IgD-negative memory B cell (primary cell): ENCODE measurements around the gene MED12L. TPM values are rescaled to one million over a fixed set of nuclear protein-coding genes. Genes with fewer than 3 reads are reported as not detected.

Experiments
- H3K27ac Mint-ChIP-seq, 3 donors: one replicate each; pipeline ENCODE4 v1.8.0; 2020 to 2022; ENCODE audit warnings: mild to moderate bottlenecking in 3 of 3, mixed read lengths in 3 of 3, moderate library complexity in 1 of 3
- H3K27me3 Mint-ChIP-seq: one replicate; pipeline ENCODE4 v1.8.0; 2021; ENCODE audit warnings: mixed read lengths
- H3K36me3 Mint-ChIP-seq: one replicate; pipeline ENCODE4 v1.8.0; 2020; ENCODE audit warnings: mild to moderate bottlenecking, mixed read lengths
- H3K4me1 Mint-ChIP-seq, 3 donors: one replicate each; pipeline ENCODE4 v1.8.0; 2020 to 2022; ENCODE audit warnings: mixed read lengths in 3 of 3, mild to moderate bottlenecking in 1 of 3
- H3K4me3 Mint-ChIP-seq, 4 donors: one replicate each; pipeline ENCODE4 v1.8.0; 2020 to 2022; ENCODE audit warnings: mild to moderate bottlenecking in 4 of 4, mixed read lengths in 4 of 4, moderate library complexity in 3 of 4
- H3K9me3 Mint-ChIP-seq, 3 donors: one replicate each; pipeline ENCODE4 v1.8.0; 2020 to 2021; ENCODE audit warnings: mixed read lengths in 3 of 3, mild to moderate bottlenecking in 1 of 3
- polyA plus RNA-seq: library from polyadenylated mRNA; unstranded; fragments of 300-500 nt; fragmentation: Illumina TruSeq; gene quantifications from one replicate; pipeline ENCODE4 v1.2.3, GENCODE V29; 2021

Gene MED12L
- polyA plus RNA-seq, 1 donor from 2014 or later, result 0.05 TPM

DNA sequence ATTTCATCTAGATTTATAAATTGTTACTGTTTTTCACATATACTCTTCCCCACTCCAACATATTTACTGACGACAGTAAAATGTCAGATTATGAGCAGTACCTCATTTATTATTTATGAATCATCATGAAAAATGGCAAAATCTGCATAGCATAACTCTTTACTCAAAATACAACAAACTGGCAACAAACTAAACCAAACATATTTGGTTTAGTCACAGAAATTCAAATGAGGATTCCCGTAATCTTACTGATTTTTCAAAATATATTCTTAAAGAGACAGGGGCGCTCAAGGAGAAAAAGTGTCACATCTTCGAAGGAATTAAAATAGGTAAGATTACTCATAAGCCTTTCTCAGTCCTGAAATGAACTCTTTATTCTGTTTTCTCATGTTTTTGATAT is 234.2 kb downstream of the MED12L start:
- Mint-ChIP-seq H3K27me3 (peaks cover 4% of the 10 kb centered on the region), H3K36me3 (no peaks in the 10 kb centered on the region), H3K4me1 (no peaks in the 10 kb centered on the region), H3K27ac (no peak overlapping the region), H3K9me3 (peaks cover 0 to 2% (median 0%) of the 10 kb centered on the region in 3 donors), H3K4me3 (no peak overlapping the region)

DNA sequence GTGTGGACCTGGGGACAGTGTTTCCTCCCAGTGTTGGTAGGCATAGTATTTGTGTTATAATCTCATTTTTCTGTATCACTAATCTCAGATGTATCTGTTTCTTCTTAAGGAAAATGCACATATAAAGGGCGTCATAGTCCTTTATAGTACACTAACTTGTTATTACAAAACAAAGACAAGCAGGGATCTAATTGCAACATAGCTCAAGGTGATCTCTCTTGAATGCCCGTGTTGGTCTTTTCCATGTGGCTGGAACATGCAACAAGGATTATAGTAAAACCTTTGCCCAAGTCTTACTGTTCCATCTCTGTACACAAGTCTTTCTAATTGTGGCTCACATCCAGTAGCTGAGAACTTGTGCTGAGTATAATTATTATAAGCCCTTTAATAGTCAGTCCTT is 234.7 kb downstream of the MED12L start:
- Mint-ChIP-seq H3K4me1 (no peaks in the 10 kb centered on the region), H3K27me3 (peaks cover 4% of the 10 kb centered on the region), H3K4me3 (no peak overlapping the region), H3K36me3 (no peaks in the 10 kb centered on the region), H3K9me3 (no peaks in the 10 kb centered on the region), H3K27ac (no peak overlapping the region)

DNA sequence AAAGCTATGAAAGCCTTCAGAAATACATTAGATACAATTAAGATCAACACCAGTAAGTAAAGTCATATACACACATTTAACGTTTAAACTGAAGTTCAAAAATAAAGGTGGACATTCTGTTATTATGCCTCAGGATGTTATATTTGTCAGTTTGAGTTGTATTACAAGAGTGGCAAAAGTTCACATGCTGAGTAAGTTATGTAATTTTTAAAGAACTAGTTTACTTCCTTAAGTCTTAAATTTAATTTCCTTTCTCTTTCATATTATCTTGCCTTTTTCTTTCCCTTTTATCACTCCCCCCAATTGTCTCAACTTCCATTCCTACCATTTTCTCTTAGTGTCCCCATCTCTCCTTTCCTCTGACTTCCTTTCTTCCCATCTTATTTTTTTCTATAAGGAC is 236.1 kb downstream of the MED12L start:
- H3K27me3 Mint-ChIP-seq, result peaks cover 1% of the 10 kb centered on the region
- H3K27ac Mint-ChIP-seq, result no peak overlapping the region
- no peak overlapping the region for H3K4me3 Mint-ChIP-seq
- H3K9me3 Mint-ChIP-seq, result no peaks in the 10 kb centered on the region
- H3K36me3 Mint-ChIP-seq, result no peaks in the 10 kb centered on the region
- no peaks in the 10 kb centered on the region for H3K4me1 Mint-ChIP-seq

DNA sequence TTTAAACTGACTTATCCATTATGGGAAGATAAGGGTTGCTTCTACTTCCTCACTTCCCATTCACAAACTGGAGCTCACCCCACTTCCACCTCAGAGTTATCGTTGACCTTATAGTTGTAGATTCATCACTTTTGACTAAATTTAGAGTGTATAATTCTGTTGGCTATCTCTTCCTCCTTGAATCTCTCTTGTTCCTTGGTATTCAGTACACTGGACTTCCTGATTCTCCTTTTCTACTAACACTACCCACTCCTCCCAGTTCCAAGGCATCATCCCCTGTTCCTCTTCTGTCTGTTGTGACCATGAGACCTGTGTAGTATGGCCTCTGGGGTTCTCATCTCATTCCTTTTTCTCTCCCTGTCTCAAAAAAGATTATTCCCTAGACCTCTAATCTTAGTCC is 237.0 kb downstream of the MED12L start:
- no peak overlapping the region for H3K27ac Mint-ChIP-seq
- no peaks in the 10 kb centered on the region for H3K4me1 Mint-ChIP-seq
- no peaks in the 10 kb centered on the region for H3K9me3 Mint-ChIP-seq
- H3K36me3 Mint-ChIP-seq, result no peaks in the 10 kb centered on the region
- H3K4me3 Mint-ChIP-seq, result no peak overlapping the region
- H3K27me3 Mint-ChIP-seq, result peaks cover 1% of the 10 kb centered on the region

DNA sequence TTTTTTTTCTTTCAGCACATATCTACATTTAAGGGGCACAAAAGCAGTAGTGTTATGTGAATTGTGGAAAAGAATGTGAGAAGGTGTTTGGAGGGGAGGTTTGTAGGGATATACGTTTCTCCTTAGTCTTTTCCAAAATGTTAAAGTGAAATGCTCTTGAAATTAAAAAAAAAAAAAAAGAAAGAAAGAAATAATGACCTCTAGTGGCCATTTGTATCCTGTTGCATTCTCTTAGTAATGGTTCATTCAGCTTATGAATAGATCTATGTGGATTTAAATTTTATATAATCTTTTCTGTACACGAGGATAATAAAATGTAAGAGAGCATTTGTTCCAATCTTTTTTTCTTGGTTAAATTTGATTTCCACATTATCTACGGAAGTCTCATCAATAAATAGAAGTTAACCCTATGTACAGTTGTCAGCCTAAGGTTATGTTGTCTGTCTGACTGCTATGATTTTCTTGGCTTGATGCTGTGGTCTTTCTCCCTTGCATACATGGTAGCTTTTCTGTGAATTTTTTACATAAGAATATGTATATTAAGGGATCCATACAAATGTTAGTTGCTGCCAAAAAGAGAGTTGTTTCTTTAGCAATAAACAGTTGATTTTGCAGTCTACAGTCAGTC is 242.2 kb downstream of the MED12L start:
- Mint-ChIP-seq H3K27me3 (no peaks in the 10 kb centered on the region), H3K4me1 (peaks cover 4 to 7% (median 6%) of the 10 kb centered on the region in 3 donors), H3K4me3 (no peak overlapping the region), H3K9me3 (no peaks in the 10 kb centered on the region), H3K36me3 (no peaks in the 10 kb centered on the region), H3K27ac (peak overlapping the region in 1 of 3 donors; percentile 2)

DNA sequence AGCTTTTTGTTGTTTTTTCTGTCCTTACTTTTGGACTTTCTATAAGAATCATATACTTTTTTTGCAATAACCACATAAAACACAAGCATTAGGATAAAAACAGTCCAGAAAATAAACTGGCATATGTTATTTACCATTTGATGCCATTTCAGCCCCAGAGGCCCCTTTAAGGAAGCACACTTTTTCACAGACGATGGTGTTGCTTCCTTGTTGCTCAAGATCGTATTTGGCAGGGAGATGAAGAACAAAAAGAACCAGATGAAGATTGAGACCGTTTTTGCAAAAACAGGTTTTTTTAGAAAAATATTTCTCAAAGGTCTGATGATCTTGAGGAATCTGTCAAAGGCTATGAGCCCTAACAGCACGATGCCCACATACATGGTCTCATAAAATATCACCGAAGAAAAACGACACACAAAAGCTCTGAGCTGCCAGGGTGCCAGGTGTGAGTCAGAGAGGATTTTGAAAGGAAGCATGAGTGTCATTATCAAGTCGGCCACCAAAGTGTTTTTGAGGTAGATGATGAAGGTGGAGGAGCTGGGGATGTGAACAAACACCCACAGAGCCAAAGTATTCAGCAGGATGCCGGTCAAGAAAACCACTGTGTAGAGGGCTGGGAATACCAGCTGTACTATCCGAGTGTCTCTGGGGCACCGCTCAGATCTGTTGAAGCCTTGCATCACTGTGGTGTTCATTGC is 243.0 kb downstream of the MED12L start:
- H3K4me1 Mint-ChIP-seq, result peaks cover 4 to 7% (median 6%) of the 10 kb centered on the region in 3 donors
- H3K36me3 Mint-ChIP-seq, result no peaks in the 10 kb centered on the region
- H3K4me3 Mint-ChIP-seq, result peak overlapping the region in 3 of 4 donors; percentile 18 to 89 (median 62)
- peak overlapping the region in 1 of 3 donors; percentile 2 for H3K27ac Mint-ChIP-seq
- no peaks in the 10 kb centered on the region for H3K9me3 Mint-ChIP-seq
- no peaks in the 10 kb centered on the region for H3K27me3 Mint-ChIP-seq

DNA sequence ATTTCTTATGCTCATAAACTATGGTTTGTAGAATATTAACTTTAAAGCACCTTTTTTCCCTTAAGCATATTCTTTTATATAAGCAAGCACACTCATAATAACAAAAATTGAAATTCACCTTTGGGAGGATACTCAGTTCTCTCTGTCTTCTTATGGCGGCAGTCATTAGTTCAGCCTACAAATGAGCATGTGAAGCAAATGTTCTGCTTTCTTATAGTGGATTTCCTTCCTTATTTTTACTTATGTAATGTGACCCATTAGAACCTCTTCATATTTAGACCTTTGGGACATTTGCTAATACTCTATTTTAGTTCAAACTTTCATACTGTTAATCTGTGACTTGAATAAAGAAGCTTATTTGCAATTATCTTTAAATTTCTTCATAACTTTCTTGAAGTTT is 243.9 kb downstream of the MED12L start, which contains the start of gene P2RY13:
P2RY13 (minus strand) TSS at position 187 of the 400 bp plus-strand sequence; CDS start at position 166, 21 bp downstream.
- no peaks in the 10 kb centered on the region for H3K27me3 Mint-ChIP-seq
- no peaks in the 10 kb centered on the region for H3K9me3 Mint-ChIP-seq
- peaks cover 4 to 7% (median 6%) of the 10 kb centered on the region in 3 donors for H3K4me1 Mint-ChIP-seq
- no peaks in the 10 kb centered on the region for H3K36me3 Mint-ChIP-seq
- peak within 1 kb of the TSS in 1 of 3 donors; percentile 2 for H3K27ac Mint-ChIP-seq
- H3K4me3 Mint-ChIP-seq, result peak within 1 kb of the TSS in 3 of 4 donors; percentile 18 to 89 (median 62)

DNA sequence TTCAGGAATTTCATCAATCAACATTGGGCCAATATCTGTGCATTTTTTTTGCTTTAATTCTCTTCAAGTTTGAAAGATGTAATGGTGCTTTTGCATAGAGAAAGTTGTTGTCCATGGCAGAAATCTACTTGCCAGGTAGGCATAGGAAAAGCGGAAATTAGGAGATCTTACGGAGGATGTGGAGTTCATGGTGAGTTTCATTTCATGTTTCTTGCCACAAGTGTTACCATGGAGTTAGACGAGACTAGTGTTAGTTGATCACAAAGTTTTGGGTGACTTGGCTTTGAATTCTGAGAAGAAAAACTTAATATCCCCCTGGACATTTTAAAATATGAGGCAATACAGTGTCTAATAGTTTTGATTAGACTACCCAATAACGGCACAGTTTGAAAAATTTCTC is 244.9 kb downstream of the MED12L start:
- Mint-ChIP-seq H3K27ac (no peak overlapping the region), H3K27me3 (no peaks in the 10 kb centered on the region), H3K36me3 (no peaks in the 10 kb centered on the region), H3K9me3 (no peaks in the 10 kb centered on the region), H3K4me1 (peaks cover 4 to 7% (median 6%) of the 10 kb centered on the region in 3 donors), H3K4me3 (peak overlapping the region in 1 of 4 donors; percentile 28)

DNA sequence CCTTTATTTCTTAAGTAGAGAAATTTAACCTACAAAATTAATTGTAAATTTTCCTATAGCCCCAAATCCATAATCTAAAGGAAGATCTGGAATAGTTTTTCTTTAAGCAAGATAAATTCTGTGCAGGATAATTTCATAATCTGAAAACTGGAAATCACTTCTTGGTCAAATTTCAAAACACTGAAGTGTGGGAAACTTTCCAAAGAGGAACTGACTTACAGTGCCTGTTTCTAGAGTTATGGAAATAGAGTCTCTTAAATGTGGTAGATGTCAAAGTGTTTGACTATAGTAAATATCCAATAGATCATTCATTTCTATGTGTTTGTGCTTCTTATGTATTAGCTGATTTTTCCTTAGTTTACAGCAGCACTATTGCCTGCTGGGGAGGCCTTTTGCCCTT is 245.4 kb downstream of the MED12L start:
- Mint-ChIP-seq H3K4me1 (peaks cover 4 to 7% (median 6%) of the 10 kb centered on the region in 3 donors), H3K27ac (no peak overlapping the region), H3K27me3 (no peaks in the 10 kb centered on the region)

DNA sequence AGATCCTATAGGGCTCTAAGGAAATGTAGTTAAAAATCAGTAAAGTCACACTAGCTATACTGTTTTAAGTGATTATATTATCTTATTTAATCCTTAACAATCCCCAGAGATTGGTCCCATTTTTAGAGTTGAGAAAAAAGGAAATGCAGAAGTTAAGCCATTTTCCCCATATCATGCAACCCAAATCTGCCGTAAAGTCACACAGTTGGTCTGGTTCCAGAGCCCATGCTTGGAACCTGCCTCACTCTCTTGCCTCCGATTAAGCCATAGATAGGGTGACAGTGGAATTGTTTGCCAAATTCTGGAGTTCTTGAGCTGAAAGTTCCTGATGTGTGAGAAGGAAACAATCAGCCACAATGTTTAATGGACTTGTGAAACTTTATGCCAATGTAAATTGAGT is 246.2 kb downstream of the MED12L start:
- no peaks in the 10 kb centered on the region for H3K9me3 Mint-ChIP-seq
- H3K27me3 Mint-ChIP-seq, result no peaks in the 10 kb centered on the region
- H3K4me3 Mint-ChIP-seq, result no peak overlapping the region
- no peak overlapping the region for H3K27ac Mint-ChIP-seq
- peaks cover 4 to 7% (median 6%) of the 10 kb centered on the region in 3 donors for H3K4me1 Mint-ChIP-seq
- no peaks in the 10 kb centered on the region for H3K36me3 Mint-ChIP-seq

More for the DNA sequence above, 245.4 kb downstream of the MED12L start:
- Mint-ChIP-seq H3K4me3 (no peak overlapping the region), H3K36me3 (no peaks in the 10 kb centered on the region), H3K9me3 (no peaks in the 10 kb centered on the region)

DNA sequence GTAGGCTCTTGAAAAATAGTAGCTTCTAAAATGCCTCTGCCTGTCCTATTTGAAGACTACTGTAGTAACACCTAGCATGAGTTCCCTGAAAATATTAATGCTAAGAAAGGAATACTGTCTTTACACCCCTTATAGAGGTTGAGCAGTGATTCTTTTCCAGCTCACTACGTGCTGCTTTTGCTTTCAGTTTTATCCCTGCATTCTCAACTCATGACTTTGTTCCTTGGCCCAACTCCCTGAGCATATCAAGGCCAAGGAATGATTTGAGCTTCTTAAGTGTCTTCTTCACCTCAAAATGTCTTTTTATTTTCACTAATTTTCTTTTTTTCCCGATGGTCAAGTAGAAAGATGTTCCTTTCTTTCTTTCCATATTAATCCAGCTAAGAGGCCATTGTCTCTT is 260.4 kb downstream of the MED12L start:
- peaks cover 5% of the 10 kb centered on the region for H3K27me3 Mint-ChIP-seq
- H3K4me1 Mint-ChIP-seq, result peaks cover 2 to 13% (median 8%) of the 10 kb centered on the region in 3 donors
- H3K27ac Mint-ChIP-seq, result peak overlapping the region in 1 of 3 donors; percentile 80
- no peak overlapping the region for H3K4me3 Mint-ChIP-seq
- peaks cover 0 to 2% (median 0%) of the 10 kb centered on the region in 3 donors for H3K9me3 Mint-ChIP-seq
- H3K36me3 Mint-ChIP-seq, result peaks cover 2% of the 10 kb centered on the region

DNA sequence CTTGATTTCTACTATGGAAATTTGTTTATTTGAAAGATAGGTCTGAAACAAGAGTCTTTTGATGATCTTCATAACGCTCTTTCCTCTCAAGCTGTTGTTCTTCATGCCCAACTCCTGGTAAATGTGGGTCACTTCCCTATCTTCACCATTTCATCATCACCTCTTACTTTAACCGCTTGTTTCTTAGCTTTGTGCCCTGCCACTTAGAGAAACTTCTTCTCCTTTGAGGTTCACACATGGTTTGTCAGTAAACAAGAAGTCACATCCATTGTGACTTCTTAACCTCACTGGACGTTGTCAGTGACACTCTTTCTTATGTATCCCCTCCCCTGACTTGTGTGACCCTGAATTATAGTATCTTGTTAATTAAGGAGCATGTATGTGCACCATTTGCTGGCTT is 260.8 kb downstream of the MED12L start:
- H3K4me1 Mint-ChIP-seq, result peaks cover 6 to 16% (median 11%) of the 10 kb centered on the region in 3 donors
- peaks cover 0 to 2% (median 0%) of the 10 kb centered on the region in 3 donors for H3K9me3 Mint-ChIP-seq
- peaks cover 5% of the 10 kb centered on the region for H3K27me3 Mint-ChIP-seq
- H3K36me3 Mint-ChIP-seq, result peaks cover 2% of the 10 kb centered on the region
- no peak overlapping the region for H3K4me3 Mint-ChIP-seq
- peak overlapping the region in 1 of 3 donors; percentile 80 for H3K27ac Mint-ChIP-seq

DNA sequence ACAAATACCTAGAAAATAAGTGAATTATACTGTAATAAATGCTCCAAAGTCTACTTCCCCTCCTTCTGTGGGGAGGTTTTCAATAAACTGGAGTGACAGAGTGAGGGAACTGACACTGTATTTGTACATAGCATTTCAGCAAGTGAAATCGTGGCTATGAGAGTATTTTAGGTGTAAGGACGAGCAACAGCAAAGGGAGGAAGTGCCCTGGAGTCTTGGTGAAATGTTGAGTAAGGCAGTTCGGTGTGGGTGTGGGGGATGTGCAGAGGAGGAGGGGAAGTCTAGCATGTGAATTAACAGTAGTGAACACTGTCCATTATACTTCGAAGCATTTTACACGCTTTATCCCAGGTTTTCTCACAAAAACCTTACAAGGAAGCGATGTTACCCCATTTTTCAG is 262.0 kb downstream of the MED12L start:
- Mint-ChIP-seq H3K27ac (peak overlapping the region in 1 of 3 donors; percentile 29), H3K27me3 (peaks cover 5% of the 10 kb centered on the region), H3K36me3 (peaks cover 2% of the 10 kb centered on the region), H3K4me1 (peaks cover 14 to 26% (median 21%) of the 10 kb centered on the region in 3 donors), H3K4me3 (no peak overlapping the region), H3K9me3 (no peaks in the 10 kb centered on the region)

DNA sequence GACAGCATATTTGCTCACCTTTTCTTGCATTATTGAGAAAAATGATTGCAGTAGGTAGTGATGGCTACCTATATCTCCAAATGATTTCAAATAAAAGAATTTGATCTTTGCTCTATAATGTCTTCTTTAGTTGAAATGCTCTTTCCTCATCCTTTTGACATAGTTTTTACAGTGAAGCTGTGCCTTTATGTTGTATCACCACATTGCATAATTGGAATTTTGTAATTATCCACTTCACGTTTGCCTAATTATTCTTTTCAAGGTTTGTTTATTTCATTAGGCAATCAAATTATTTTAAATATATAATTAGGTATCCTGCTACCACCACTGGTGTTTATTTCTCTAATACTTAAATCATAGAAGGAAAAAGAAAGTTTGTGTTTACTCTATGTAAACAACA is 265.2 kb downstream of the MED12L start:
- Mint-ChIP-seq H3K4me1 (peaks cover 14 to 27% (median 27%) of the 10 kb centered on the region in 3 donors), H3K36me3 (peaks cover 2% of the 10 kb centered on the region), H3K4me3 (no peak overlapping the region), H3K9me3 (no peaks in the 10 kb centered on the region), H3K27ac (no peak overlapping the region), H3K27me3 (peaks cover 5% of the 10 kb centered on the region)

DNA sequence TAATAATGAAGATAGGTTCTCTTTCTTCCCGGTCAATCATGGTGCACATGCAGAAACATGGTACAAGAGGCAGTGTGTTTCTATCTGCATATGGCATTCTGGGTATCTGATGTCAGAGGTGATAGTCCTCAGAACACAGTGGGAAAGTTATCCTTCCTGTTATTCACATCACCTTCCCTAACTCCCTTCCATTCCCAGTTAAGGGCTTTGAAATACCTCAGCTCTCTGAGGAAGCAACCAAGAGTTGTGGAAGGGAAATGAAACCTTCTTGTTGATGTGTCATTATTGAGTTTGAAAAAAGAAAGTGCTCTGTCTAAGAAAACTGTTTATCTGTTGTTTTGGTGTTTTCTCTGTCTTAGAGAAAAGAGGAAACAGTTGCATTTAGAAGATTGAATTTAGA is 265.8 kb downstream of the MED12L start:
- Mint-ChIP-seq H3K9me3 (no peaks in the 10 kb centered on the region), H3K27ac (peak overlapping the region in 2 of 3 donors; percentile 18 to 80), H3K36me3 (peaks cover 2% of the 10 kb centered on the region), H3K4me3 (peak overlapping the region; percentile 2 to 81 (median 29)), H3K4me1 (peaks cover 13 to 24% (median 22%) of the 10 kb centered on the region in 3 donors), H3K27me3 (peaks cover 5% of the 10 kb centered on the region)
